Hepatocyte (in vitro differentiated cells): ENCODE results near the gene ESRRG. TPM values are rescaled to one million over a fixed set of nuclear protein-coding genes. Genes with fewer than 3 reads are reported as not detected.

Source experiments
- DNase-seq: peaks from one replicate; pipeline ENCODE4 v3.0.0-alpha.2; 2016; ENCODE audit warnings: low spot score
- H2AFZ ChIP-seq: fragments of 200-600 bp; sonication (generic); 2 replicates; pipeline ENCODE4 v1.6.0; 2016; ENCODE audit warnings: antibody characterized with exemption, mild to moderate bottlenecking
- H3K27ac ChIP-seq: fragments of 200-600 bp; sonication (generic); 2 replicates; pipeline ENCODE4 v1.5.1; 2016; ENCODE audit warnings: mild to moderate bottlenecking
- H3K27me3 ChIP-seq: fragments of 200-600 bp; sonication (generic); 2 replicates; pipeline ENCODE4 v1.6.1; 2016
- H3K36me3 ChIP-seq: fragments of 200-600 bp; sonication (generic); replicated peaks from 2 replicates; pipeline ENCODE4 v1.5.1; 2016; ENCODE audit warnings: low read depth; ENCODE audit not compliant: insufficient read depth
- H3K4me1 ChIP-seq: fragments of 200-600 bp; sonication (generic); 2 replicates; pipeline ENCODE4 v1.5.1; 2016; ENCODE audit warnings: mild to moderate bottlenecking, moderate library complexity; ENCODE audit not compliant: insufficient read depth
- H3K4me2 ChIP-seq: fragments of 200-600 bp; sonication (generic); 2 replicates; pipeline ENCODE4 v1.6.0; 2016
- H3K4me3 ChIP-seq: fragments of 200-600 bp; sonication (generic); 2 replicates; pipeline ENCODE4 v1.5.1; 2016; ENCODE audit warnings: mild to moderate bottlenecking
- H3K79me2 ChIP-seq: fragments of 200-600 bp; sonication (generic); 2 replicates; pipeline ENCODE4 v1.6.0; 2017; ENCODE audit warnings: mild to moderate bottlenecking
- H3K9me2 ChIP-seq: fragments of 200-600 bp; sonication (generic); replicated peaks from 2 replicates; pipeline ENCODE4 v1.6.0; 2017; ENCODE audit warnings: mild to moderate bottlenecking; ENCODE audit not compliant: insufficient read depth
- H3K9me3 ChIP-seq: fragments of 200-600 bp; sonication (generic); 2 replicates; pipeline ENCODE4 v1.5.1; 2016; ENCODE audit warnings: low read depth, mild to moderate bottlenecking
- H4K20me1 ChIP-seq: fragments of 200-600 bp; sonication (generic); 2 replicates; pipeline ENCODE4 v1.6.0; 2016; ENCODE audit warnings: mild to moderate bottlenecking; ENCODE audit not compliant: insufficient read depth, poor library complexity, severe bottlenecking
- CTCF ChIP-seq: fragments of 200-600 bp; sonication (generic); IDR thresholded peaks from 2 replicates; pipeline ENCODE4 v1.5.1; 2016; ENCODE audit warnings: antibody characterized with exemption, mild to moderate bottlenecking; ENCODE audit not compliant: poor library complexity
- EZH2 ChIP-seq: fragments of 200-600 bp; sonication (generic); IDR thresholded peaks from 2 replicates; pipeline ENCODE4 v1.6.1; 2016; ENCODE audit warnings: antibody characterized with exemption, mild to moderate bottlenecking, borderline replicate concordance
- EZH2phosphoT487 ChIP-seq: fragments of 200-600 bp; sonication (generic); IDR thresholded peaks from one replicate; pipeline ENCODE4 v1.6.1; 2018; ENCODE audit warnings: antibody characterized with exemption, mild to moderate bottlenecking, low read depth, moderate library complexity; ENCODE audit not compliant: unreplicated experiment, severe bottlenecking
- WGBS: methylation state at CpG from one replicate; pipeline ENCODE4 v1.1.6; 2016; ENCODE audit warnings: low lambda C conversion rate; ENCODE audit errors: missing lambda C conversion rate; 5-methylcytosine and 5-hydroxymethylcytosine counted together
- polyA plus RNA-seq: library from polyadenylated mRNA; unstranded; fragments of >200 nt; fragmentation: Nextera tagmentation; extraction: Ambion mirVana; gene quantifications from 2 replicates; pipeline ENCODE4 v1.2.1, GENCODE V29; 2016
- total RNA-seq: library from RNA; depleted of rRNA; stranded (reverse); fragments of >200 nt; gene quantifications from 2 replicates; pipeline ENCODE4 v1.2.3, GENCODE V29; 2014

ESRRG gene
- total and polyA plus RNA-seq, 2 experiments from 2014 or later: 2.8 to 10.3 TPM

DNA sequence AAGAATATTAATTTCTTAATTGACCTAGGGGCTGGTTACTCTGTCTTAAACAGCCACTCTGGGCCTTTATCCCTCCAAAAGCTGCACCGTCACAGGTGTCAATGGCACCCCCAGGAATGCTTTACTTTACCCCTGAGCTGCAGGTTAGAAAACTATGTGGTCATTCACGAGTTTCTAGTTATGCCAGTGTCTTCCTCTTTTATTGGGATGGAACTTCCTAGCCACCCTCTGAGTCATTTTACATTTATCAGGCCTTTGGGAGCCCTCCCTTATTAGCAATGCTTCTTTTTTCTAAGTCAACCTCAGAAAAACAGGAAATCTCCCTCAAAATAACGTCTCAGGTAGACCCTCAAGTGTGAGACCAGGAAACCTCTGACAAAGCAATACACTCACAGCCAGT is 240.6 kb downstream of the ESRRG start:
- H3K4me1 ChIP-seq: no peaks in the 10 kb centered on the region
- no peak overlapping the region for H3K4me2 ChIP-seq

DNA sequence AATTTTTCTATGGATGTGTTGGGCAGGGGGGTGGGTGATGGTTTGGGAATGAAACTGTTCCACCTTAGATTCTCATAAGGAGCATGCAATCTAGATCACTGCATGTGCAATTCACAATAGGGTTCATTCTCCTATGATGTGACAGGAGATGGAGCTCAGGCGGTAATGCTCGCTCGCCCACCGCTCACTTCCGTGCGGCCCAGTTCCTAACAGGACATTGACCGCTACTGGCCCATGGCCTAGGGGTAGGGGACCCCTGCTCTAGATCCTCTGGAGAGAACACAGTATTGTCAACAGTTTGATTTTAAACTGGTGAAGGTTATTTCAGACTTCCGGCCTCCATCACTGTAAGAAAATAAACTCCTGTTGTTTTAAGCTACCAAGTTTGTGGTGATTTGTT is 245.0 kb downstream of the ESRRG start:
- no peaks in the 10 kb centered on the region for H4K20me1 ChIP-seq
- H3K79me2 ChIP-seq: no peaks in the 10 kb centered on the region
- no peak overlapping the region for H2AFZ ChIP-seq
- H3K36me3 ChIP-seq: no peaks in the 10 kb centered on the region
- H3K27me3 ChIP-seq: no peaks in the 10 kb centered on the region
- WGBS: 97% methylated on average over 8 of the region's 8 CpGs
- H3K4me1 ChIP-seq: no peaks in the 10 kb centered on the region
- H3K4me3 ChIP-seq: no peak overlapping the region
- H3K9me2 ChIP-seq: no peaks in the 10 kb centered on the region
- no peak overlapping the region for H3K4me2 ChIP-seq
- TF ChIP-seq EZH2: no peak
- no peak for TF ChIP-seq CTCF
- TF ChIP-seq EZH2phosphoT487: no peak
- no peak overlapping the region for H3K27ac ChIP-seq
- no peaks in the 10 kb centered on the region for H3K9me3 ChIP-seq
- no peak for DNase-seq

More for the DNA sequence above, 240.6 kb downstream of the ESRRG start:
- no peaks in the 10 kb centered on the region for H3K27me3 ChIP-seq
- H3K9me3 ChIP-seq: no peaks in the 10 kb centered on the region
- no peaks in the 10 kb centered on the region for H3K79me2 ChIP-seq
- H3K27ac ChIP-seq: no peak overlapping the region
- no peak overlapping the region for H2AFZ ChIP-seq
- TF ChIP-seq EZH2: no peak
- no peak for TF ChIP-seq CTCF
- TF ChIP-seq EZH2phosphoT487: no peak
- no peaks in the 10 kb centered on the region for H4K20me1 ChIP-seq
- H3K4me3 ChIP-seq: no peak overlapping the region
- no peaks in the 10 kb centered on the region for H3K36me3 ChIP-seq
- 73% methylated on average over 3 of the region's 3 CpGs for WGBS
- no peaks in the 10 kb centered on the region for H3K9me2 ChIP-seq
- no peak for DNase-seq

DNA sequence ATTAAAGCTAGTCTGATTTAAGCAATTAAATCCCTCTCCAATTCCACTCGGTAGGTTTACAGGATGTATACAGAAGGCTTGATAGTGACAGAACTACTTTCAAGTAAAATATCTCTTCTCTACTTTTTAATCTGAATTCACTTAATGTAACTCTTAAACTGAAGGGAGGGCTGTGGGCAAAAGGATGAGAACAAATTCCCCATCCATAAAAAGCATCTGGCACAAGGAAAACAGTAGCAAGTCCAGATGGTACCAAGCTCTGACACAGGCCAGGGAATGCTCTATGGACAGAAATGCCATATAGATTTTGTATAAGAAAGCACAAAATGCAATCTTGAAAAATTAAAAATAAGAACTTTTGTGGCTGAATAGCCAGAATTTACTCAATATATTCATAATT is 246.9 kb downstream of the ESRRG start:
- no peaks in the 10 kb centered on the region for H4K20me1 ChIP-seq
- H2AFZ ChIP-seq: no peak overlapping the region
- H3K4me2 ChIP-seq: no peak overlapping the region
- H3K27ac ChIP-seq: no peak overlapping the region
- no peak overlapping the region for H3K4me3 ChIP-seq
- 74% methylated on average over 1 of the region's 1 CpG for WGBS
- no peak for TF ChIP-seq CTCF
- no peaks in the 10 kb centered on the region for H3K4me1 ChIP-seq
- H3K36me3 ChIP-seq: no peaks in the 10 kb centered on the region
- no peaks in the 10 kb centered on the region for H3K79me2 ChIP-seq
- no peaks in the 10 kb centered on the region for H3K9me2 ChIP-seq
- no peaks in the 10 kb centered on the region for H3K9me3 ChIP-seq
- DNase-seq: no peak
- H3K27me3 ChIP-seq: no peaks in the 10 kb centered on the region

GRCh38 chr1:216475659-216476276 is 247.5 kb downstream of the ESRRG start:
- Histone ChIP-seq H3K4me2 (no peak overlapping the region), H3K79me2 (no peaks in the 10 kb centered on the region), H3K27me3 (no peaks in the 10 kb centered on the region), H2AFZ (no peak overlapping the region), H3K9me3 (no peaks in the 10 kb centered on the region), H3K27ac (no peak overlapping the region), H4K20me1 (no peaks in the 10 kb centered on the region), H3K9me2 (no peaks in the 10 kb centered on the region), H3K4me1 (no peaks in the 10 kb centered on the region), H3K36me3 (no peaks in the 10 kb centered on the region), H3K4me3 (no peak overlapping the region)
- no peak for DNase-seq
- 86% methylated on average over 1 of the region's 1 CpG for WGBS
- no peak for TF ChIP-seq CTCF
- no peak for TF ChIP-seq EZH2
- TF ChIP-seq EZH2phosphoT487: no peak
